Fibroblast of lung (primary cell): Measurements from ENCODE around the gene PARP8.

Source experiments
- EZH2 ChIP-seq: IDR thresholded peaks from 2 replicates; pipeline ENCODE4 v1.5.1; 2012; ENCODE audit warnings: low read length, control low read depth, mild to moderate bottlenecking; ENCODE audit errors: missing control alignments
- TF ChIP-seq, protein P1 (sequence below), 2 donors: IDR thresholded peaks in 1 of 2; conservative IDR thresholded peaks in 1 of 2; 1 replicate in 1 of 2; 2 replicates in 1 of 2; pipeline ENCODE4 v1.5.1; 2011 to 2012; ENCODE audit warnings: low read length in 2 of 2, control low read depth in 1 of 2, inconsistent platforms in 1 of 2, low read depth in 1 of 2, mild to moderate bottlenecking in 1 of 2

DNA sequence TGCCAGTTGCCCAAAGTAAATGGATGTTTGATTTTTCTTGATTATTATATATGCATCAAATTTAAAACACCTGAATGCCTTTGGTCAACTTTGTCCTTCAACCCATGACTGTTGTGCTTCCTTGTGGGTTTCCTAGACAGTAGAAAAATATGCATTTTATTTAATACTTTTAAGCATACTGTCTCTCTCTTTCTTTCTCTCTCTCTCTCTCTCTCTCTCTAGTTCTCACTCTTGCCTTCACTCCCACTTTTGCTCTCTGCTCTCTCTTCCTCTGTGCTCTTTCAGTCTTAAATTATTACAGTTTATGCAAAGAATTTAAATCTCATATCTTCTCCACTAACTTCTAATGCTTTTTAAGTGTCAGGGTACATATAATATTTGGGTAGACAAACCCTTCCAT is 173.0 kb downstream of the PARP8 start:
- TF ChIP-seq, protein P1, sequence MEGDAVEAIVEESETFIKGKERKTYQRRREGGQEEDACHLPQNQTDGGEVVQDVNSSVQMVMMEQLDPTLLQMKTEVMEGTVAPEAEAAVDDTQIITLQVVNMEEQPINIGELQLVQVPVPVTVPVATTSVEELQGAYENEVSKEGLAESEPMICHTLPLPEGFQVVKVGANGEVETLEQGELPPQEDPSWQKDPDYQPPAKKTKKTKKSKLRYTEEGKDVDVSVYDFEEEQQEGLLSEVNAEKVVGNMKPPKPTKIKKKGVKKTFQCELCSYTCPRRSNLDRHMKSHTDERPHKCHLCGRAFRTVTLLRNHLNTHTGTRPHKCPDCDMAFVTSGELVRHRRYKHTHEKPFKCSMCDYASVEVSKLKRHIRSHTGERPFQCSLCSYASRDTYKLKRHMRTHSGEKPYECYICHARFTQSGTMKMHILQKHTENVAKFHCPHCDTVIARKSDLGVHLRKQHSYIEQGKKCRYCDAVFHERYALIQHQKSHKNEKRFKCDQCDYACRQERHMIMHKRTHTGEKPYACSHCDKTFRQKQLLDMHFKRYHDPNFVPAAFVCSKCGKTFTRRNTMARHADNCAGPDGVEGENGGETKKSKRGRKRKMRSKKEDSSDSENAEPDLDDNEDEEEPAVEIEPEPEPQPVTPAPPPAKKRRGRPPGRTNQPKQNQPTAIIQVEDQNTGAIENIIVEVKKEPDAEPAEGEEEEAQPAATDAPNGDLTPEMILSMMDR (conservative IDR thresholded peaks at IDR 0.05 in 1 of 2, IDR thresholded peaks at IDR 0.05 in 1 of 2; ENCODE audit: low read depth in 1 of 2, low read length in 2 of 2) = no peak
- no peak for TF ChIP-seq EZH2
